Subcutaneous adipose tissue (tissue), 4 donors: ENCODE data around the gene ALPL. TPM values are rescaled to one million over a fixed set of nuclear protein-coding genes. Genes with fewer than 3 reads are reported as not detected.

Experiments
- total RNA-seq, 4 donors: library from RNA; depleted of rRNA; stranded (reverse); fragments of >200 nt; gene quantifications; one replicate each; pipeline ENCODE4 v1.1.0, GENCODE V29; 2016
- TF ChIP-seq, protein P1 (sequence below): fragments of 450-650 bp; IDR thresholded peaks from one replicate; pipeline ENCODE4 v1.5.1; 2016; ENCODE audit warnings: low read depth, mild to moderate bottlenecking, control low read depth, antibody characterized with exemption, moderate library complexity

ALPL gene
- total RNA-seq, 4 donors from 2014 or later, result 2.6 to 17.7 (median 9.5) TPM

DNA sequence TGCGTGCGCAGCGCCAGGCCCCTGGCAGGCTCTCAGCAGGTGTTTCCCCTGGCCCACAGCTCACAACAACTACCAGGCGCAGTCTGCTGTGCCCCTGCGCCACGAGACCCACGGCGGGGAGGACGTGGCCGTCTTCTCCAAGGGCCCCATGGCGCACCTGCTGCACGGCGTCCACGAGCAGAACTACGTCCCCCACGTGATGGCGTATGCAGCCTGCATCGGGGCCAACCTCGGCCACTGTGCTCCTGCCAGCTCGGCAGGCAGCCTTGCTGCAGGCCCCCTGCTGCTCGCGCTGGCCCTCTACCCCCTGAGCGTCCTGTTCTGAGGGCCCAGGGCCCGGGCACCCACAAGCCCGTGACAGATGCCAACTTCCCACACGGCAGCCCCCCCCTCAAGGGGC is 68.1 kb downstream of the ALPL start:
- TF ChIP-seq, protein P1, sequence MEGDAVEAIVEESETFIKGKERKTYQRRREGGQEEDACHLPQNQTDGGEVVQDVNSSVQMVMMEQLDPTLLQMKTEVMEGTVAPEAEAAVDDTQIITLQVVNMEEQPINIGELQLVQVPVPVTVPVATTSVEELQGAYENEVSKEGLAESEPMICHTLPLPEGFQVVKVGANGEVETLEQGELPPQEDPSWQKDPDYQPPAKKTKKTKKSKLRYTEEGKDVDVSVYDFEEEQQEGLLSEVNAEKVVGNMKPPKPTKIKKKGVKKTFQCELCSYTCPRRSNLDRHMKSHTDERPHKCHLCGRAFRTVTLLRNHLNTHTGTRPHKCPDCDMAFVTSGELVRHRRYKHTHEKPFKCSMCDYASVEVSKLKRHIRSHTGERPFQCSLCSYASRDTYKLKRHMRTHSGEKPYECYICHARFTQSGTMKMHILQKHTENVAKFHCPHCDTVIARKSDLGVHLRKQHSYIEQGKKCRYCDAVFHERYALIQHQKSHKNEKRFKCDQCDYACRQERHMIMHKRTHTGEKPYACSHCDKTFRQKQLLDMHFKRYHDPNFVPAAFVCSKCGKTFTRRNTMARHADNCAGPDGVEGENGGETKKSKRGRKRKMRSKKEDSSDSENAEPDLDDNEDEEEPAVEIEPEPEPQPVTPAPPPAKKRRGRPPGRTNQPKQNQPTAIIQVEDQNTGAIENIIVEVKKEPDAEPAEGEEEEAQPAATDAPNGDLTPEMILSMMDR, result no peak

DNA sequence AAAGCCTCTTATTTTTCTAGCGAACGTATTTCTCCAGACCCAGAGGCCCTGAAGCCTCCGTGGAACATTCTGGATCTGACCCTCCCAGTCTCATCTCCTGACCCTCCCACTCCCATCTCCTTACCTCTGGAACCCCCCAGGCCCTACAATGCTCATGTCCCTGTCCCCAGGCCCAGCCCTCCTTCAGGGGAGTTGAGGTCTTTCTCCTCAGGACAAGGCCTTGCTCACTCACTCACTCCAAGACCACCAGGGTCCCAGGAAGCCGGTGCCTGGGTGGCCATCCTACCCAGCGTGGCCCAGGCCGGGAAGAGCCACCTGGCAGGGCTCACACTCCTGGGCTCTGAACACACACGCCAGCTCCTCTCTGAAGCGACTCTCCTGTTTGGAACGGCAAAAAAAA is 68.7 kb downstream of the ALPL start:
- TF ChIP-seq, protein P1, result no peak

DNA sequence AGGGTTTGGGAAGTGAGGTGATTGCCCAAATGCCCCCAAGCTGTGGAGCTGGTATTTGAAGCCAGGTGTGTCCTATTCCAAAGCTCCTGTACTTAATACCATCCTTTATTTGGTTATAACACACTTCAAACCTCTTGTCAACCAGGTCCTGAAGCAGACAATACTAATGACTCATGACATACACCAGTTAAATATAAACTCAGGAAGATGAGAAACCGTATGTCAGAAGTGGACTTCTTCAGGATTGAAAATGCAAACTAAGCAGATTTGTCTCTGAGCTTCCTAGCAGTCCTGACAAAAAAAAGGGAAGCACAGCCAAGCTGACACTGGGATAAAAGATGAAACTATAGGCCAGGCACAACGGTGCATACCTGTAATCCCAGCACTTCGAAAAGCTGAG is 70.6 kb downstream of the ALPL start:
- TF ChIP-seq, protein P1, result no peak

DNA sequence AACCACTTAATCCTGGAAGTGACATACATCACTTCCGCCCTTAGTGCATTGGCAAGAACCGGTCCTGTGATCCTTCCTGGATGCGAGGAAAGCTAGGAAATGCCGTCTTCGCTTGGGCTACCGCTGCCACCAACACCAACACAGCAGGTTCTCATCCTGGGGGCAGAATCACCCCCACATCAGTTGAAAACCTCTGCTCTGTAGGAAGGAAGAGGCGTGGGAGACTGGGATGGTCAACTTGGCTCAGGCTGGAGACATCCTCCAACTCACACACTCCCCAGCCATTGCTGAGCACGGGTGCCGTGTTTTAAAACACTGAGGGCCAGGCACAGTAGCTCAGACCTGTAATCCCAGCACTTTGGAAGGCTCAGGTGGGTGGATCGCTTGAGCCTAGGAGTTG is 74.9 kb downstream of the ALPL start:
- TF ChIP-seq, protein P1, result no peak

DNA sequence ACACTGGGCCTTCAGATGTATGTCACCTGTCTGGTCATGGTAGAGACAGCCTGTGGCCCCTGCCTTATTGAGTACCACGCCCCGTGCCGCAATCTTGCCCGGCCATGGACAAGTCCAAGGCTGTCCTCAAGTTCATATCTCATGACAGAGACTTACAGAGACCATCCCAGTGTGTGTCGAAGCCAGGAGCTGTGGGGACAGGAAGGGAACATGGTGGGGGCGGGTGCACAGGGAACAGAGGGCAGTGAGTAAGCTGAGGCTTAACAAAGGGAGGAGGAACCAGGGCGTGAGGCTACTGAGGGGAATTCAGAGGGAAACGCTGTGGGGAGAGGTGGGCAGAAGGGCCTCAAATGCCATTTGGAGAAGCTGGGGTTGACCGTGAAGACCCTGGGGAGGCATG is 75.8 kb downstream of the ALPL start:
- TF ChIP-seq, protein P1, result no peak

DNA sequence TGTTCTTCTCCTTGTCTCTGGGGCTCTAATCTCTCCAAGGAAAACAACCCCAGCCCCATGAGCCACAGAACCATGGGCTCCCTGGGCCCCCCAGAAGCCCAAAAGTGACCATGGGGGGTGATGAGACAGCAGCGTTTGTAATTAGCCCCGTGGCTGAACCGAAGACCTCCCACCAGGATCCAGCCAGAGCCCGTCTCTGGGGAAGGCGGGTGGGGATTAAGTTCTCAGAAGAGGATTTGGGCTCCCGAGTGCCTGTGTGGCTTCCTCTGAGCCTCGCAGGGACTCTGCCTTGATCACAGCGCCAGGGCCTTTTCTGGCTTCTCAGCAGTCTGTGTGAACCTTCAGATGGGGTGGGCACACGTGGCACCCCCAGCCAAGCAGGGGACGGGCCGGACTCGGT is 77.0 kb downstream of the ALPL start:
- TF ChIP-seq, protein P1, result no peak

DNA sequence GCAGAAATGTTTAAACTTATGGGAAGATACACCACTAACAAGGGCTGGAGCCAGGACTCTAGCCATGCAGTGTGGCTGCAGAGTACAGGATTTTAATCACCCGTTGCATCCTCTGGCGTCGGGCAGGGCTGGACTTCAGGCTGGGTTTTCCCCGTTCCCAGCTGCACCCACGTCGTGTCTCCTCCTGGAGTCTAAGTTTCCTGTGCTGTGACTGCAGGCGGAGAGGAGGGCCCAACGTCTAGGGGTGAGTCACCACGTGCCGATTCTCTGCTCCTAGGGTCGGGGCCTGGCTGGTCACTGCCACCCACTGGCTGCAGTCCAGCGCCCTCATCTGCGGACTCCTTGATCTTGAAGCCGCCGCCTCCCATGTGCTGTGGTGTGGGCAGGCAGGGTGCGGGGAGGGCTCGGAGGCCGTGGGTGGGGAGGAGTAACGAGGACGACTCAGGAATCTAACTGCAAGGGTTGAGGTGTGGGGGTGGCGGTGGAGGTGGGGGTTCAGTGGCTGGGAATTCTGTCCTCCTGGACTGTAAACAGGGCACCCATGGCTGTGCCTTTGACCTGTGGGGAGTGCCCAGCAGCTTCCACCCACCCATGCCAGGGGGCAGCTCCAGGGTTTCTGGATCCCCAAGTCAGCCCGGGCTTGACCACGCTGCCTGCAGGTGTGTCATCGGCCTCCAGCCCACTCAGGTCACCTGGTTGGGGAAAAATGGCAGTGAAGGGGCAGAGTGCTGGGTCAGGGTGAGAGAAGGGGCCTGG is 77.8 kb downstream of the ALPL start:
- TF ChIP-seq, protein P1, result no peak
